ENCODE measurements around the gene CTXND1.

The CTXND1 gene

DNA sequence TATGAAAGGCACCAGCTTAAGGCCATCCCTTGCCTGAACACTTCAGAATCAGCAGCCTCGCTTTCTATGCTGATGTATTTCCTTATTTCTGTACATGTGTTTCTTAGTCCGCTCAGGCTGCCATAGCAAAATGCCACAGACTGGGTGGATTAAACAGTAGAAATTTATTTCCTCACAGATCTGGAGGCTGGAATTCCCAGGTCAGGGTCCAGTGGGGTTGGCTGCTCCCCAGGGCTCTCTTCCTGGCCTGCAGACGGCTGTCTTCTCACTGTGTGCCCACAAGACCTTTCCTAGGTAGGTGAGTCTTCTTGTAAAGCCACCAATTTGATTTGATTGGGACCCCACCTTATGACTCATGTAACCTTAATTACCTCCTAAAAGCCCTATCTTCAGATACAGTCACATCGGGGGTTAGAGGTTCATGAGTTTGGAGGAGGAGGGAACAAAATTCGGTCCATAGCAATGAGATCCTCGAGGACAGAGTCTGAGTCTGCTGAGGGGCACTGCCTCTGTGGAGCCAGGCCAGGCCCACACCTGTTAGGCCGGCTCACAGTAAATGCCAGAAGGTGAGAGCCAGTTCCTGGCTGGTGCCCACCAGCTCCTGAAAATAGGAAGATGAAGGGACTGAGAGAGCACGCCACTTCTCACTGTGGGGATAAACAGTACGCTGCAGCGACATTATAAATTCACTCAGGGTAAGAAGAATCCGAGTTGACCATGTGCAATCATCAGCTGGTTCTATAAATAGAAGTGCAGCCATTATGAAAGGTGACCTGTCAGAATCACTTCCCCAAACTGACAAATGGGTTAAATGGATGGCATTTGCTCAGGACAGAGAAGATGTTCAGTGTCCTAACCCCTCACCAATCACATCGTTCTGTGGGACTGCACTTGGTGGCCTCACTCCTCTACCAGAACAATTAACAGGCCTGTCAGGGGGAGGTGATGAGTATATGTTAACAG is 41.1 kb downstream of the CTXND1 start:
- DNase-seq (ENCODE audit: low read depth in 2 of 2): no peak

DNA sequence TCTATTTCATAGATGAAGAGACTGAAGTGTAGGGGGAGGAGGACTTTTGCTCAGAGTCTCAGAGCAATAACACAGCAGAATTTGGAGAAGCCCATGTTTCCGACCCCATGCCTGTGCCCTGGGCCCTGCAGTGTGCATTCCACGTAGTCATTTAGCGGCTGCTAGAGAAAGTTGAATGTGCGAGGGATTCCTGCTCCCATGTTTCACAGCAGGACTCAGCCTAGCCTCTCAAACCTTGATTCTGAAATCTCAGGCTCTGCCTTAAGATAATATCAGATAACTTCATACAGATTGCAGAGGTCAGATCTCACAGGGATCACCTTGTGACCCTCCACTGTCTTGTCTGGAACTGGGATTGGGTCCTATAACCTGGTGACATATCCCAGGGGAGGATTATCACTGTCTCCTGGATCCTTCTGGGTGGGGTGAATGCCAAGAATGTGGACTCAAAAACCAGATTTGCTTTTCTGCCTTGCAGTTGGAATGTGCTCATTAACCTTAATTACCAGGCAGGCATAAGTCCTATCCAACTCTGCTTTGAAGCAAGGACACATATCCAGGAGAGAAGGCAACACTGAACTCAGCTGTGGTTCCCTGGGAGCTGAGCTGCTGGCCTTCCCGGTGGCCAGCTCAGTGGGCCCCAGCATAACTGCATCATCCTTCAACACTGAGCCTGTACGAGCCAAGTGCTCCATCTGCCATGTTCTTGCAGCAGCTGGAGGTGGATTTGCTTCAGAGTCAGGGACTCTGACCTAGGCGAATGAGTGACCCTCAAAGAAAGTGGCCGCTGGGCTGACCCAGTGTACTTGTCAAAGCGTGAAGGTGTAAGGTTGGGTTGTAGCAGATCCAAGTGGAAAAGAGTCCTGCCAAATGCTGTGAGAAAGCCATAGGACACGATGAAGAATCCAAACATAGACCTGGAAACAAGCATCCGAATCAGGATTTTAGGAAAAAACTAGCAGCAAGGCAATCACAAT is 43.0 kb downstream of the CTXND1 start:
- no peak for DNase-seq (ENCODE audit: low read depth in 2 of 2)

DNA sequence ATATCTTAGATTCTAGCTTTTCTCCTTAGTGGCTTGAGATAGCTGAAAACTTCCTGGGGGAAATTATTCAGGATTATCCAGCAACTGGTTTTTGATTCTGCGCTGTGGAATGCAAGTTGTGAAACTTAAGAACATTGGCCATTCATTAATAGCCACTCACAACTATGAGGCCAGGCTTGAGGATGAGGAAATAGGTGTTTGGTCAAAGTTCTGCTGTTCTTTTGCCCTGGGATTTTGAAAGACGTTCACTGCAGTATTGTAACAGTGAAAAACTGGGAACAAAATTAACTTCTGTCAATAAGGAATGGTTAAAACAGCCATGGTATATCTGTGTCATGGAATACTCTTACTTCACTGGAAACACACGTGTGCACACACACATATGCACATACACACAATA is 44.1 kb downstream of the CTXND1 start:
- DNase-seq (ENCODE audit: low read depth in 2 of 2): no peak

GRCh38 chr15:80204231-80204630 is 47.8 kb downstream of the CTXND1 start:
- DNase-seq (ENCODE audit: low read depth in 2 of 2): no peak

GRCh38 chr15:80203361-80203885 is 48.6 kb downstream of the CTXND1 start:
- no peak for DNase-seq (ENCODE audit: low read depth in 2 of 2)

GRCh38 chr15:80202641-80203360 is 49.2 kb downstream of the CTXND1 start:
- DNase-seq (ENCODE audit: low read depth in 2 of 2): no peak

DNA sequence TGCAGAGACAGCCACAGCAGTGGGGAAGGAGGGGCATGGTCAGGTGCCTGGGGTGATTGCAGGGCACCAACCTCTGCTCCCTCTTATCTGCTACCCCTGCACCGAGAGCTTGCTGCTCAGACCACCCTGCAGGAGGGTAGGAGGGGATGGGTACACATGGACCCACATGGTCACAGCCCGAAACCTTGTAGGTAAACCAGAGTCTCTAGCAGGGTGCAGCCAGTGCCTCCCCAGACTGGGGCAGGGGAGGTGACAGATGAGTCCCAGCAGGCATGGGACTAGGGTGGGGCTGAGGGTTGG is 50.0 kb downstream of the CTXND1 start:
- DNase-seq (ENCODE audit: low read depth in 2 of 2): no peak

DNA sequence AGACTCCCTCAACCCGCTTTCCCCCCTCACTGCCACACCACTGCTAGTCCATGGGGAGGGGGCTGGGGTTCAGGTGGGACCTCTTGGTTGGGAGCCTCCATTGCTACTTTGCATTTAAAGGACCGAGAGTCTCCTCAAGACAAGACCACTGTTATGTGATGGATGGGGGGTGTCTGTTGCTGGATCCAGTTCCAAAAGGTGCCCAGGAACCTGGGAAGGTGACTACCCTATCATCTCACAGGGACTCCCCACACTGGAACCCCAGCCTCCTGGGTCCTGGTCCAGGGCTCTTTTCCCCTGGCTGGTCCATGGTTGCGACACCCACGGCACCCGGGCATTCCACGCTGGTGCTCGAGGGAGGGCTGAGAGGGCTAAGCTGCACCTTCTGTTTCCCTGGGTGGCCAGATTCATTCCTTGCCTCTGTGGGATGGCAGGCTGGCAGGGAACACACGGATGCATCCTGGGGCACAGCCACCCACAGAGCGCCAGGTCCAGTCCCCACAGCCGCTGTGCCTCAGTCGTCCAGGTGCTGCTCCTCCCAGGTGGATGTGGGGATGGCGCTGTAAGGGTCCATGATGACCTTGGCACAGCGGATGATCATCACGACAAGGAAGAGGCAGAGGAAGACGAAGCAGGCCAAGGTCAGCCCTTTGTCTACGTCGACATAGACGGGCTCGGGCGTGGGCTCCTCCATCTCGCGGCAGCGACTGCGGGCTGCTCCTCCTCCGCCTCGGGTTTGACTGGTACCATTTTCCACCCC is 50.6 kb downstream of the CTXND1 start:
- no peak for DNase-seq (ENCODE audit: low read depth in 2 of 2)

DNA sequence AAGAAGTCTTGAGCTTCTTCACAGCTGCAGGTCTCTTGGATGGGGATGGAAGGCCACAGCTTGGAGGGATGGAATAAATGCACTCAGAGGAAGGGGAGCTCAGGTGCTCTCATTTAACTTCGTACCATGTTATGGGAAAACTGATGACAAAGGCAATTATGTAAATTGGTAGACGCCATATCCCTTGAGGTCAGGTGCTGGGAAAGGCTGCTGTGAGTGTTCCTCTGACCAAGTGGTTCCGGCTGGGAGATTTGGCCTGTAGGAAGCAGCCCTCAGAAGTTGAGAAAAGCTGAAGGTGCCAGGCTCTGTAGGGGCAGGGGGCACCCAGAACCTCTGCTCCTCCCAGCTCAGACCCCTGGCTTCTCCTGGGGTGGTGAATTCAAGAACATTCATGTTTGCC is 52.1 kb downstream of the CTXND1 start:
- no peak for DNase-seq (ENCODE audit: low read depth in 2 of 2)

- no peak for DNase-seq (ENCODE audit: low read depth in 2 of 2)
Measured at GRCh38 chr15:80199366-80199765, 52.6 kb downstream of the CTXND1 start.

DNA sequence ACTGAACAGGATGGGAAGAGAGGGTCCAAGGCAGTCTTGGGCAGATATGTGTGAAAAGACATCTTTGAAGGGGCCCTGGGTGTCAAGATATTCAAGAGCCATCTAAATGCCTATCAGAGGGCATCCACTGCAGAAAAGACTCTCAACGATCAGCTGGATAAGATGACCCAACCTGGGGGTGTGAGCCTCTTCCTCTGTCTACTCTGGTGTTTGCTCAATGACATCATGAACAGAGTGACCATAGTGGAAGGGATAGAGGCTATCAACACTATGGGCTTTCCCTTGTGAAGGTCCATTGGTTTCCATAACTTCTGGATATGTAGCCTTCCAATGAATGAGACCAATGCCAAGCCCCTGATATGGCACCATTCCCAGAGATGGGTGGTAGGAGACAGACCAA is 57.1 kb downstream of the CTXND1 start:
- DNase-seq (ENCODE audit: low read depth in 2 of 2): no peak

DNA sequence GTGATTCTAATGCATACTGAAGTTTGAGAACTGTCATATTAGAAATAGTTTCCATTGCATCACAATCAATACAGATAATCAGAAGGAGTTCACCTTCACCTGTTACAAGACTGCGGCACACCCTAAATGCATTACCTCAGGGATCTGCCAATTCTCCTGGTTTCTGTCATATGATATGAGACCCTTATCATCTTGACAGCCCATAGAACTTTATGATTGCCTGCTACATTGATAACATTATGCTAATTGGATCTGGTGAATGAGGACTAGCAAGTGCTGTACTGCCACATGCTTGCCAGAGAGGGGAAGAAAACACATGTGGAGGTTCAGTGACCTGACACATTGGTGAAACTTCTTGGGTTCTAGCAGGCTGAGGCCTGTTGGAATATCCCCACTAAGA is 57.8 kb downstream of the CTXND1 start:
- DNase-seq (ENCODE audit: low read depth in 2 of 2): no peak

- DNase-seq (ENCODE audit: low read depth in 2 of 2): no peak
Measured at GRCh38 chr15:80191897-80192595, 60.0 kb downstream of the CTXND1 start.

- DNase-seq (ENCODE audit: low read depth in 2 of 2): no peak
Measured at GRCh38 chr15:80191198-80191597, 60.8 kb downstream of the CTXND1 start.

DNA sequence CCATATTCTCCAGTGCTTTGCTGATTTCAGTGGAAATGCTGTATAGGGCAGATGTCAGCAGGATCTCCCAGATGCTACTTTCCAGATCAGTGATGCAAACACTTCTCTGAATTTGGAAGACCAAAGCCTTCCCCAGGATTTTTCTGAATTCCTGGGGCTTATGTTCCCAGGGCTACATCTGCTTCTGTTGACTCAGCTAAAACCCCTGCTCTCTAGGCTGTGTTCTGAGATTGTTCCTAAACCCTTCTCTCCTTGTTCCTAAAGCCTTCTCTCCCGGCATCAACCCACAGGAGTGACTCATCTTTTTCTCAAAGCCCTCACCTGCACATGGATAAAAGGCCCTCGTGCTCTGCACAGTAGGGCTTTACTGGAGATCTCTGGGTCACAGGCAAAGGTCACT is 63.8 kb downstream of the CTXND1 start:
- DNase-seq (ENCODE audit: low read depth in 2 of 2): no peak

DNA sequence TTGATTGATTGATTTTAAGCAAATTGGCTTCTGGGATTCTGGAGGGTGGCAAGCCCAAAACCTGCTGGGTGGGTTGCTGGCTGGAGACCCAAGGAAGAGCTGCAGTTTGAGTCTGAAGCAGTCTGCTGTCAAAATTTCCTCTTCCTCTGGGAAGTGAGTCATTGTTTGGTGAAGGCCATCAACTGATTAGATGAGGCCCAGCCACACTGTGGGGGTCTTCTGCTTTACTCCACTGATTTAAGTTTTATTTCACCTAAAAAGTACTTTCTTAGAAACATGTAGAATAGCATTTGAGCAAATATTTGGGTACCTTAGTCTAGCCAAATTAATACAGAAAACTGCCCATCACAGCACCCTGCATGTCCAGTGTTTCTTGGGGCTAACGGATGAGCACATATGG is 65.4 kb downstream of the CTXND1 start:
- DNase-seq (ENCODE audit: low read depth in 2 of 2): no peak

- DNase-seq (ENCODE audit: low read depth in 2 of 2): no peak
Measured at GRCh38 chr15:80186066-80186465, 65.9 kb downstream of the CTXND1 start.

- no peak for DNase-seq (ENCODE audit: low read depth in 2 of 2)
Measured at GRCh38 chr15:80185152-80185551, 66.9 kb downstream of the CTXND1 start.

GRCh38 chr15:80184554-80184953 is 67.5 kb downstream of the CTXND1 start:
- DNase-seq (ENCODE audit: low read depth in 2 of 2): no peak

GRCh38 chr15:80183886-80184285 is 68.1 kb downstream of the CTXND1 start:
- DNase-seq (ENCODE audit: low read depth in 2 of 2): no peak

Measured in stimulated activated CD4-positive, alpha-beta T cell treated with anti-CD3 and anti-CD28 coated beads, Interleukin-15, amount 100 ng/mL, for 48 hours (primary cell).